Lower lobe of right lung (tissue), 2 donors: ENCODE results near the gene TFF3. TPM values are rescaled to one million over a fixed set of nuclear protein-coding genes. Genes with fewer than 3 reads are reported as not detected.
A peak's percentile ranks its signal among the peaks of the same experiment; 100 is the strongest.

Experiments used
- ATAC-seq, 2 donors: fragments of 200-7000 bp; cut with Tn5 transposase; one replicate each; pipeline ENCODE4 v1.9.1; 2020 to 2022; ENCODE audit warnings: mild to moderate bottlenecking in 2 of 2, moderate library complexity in 2 of 2
- DNase-seq: peaks from one replicate; pipeline ENCODE4 v3.0.0-alpha.2; 2020
- H3K27ac ChIP-seq: fragments of 200-600 bp; one replicate; pipeline ENCODE4 v1.8.0; 2022
- H3K27me3 ChIP-seq: fragments of 200-600 bp; one replicate; pipeline ENCODE4 v1.8.0; 2022; ENCODE audit warnings: low read depth
- H3K36me3 ChIP-seq: fragments of 200-600 bp; one replicate; pipeline ENCODE4 v1.8.0; 2022; ENCODE audit warnings: mild to moderate bottlenecking
- H3K4me1 ChIP-seq: fragments of 200-600 bp; one replicate; pipeline ENCODE4 v1.8.0; 2022
- H3K4me3 ChIP-seq: fragments of 200-600 bp; one replicate; pipeline ENCODE4 v1.8.0; 2022; ENCODE audit warnings: mild to moderate bottlenecking
- H3K9me3 ChIP-seq: fragments of 200-600 bp; one replicate; pipeline ENCODE4 v1.8.0; 2022
- intact Hi-C: fragments of 100-400 bp; cut with DNase I; formaldehyde crosslinking; loops from one replicate; pipeline ENCODE4 v1.11.0; 2022
- total RNA-seq: library from RNA; stranded (reverse); fragmentation: NEBNext Ultra II Directional; extraction: Animal tissue kit (Norgen Biotek cat#: 25700); gene quantifications from one replicate; pipeline ENCODE4 v1.2.1, GENCODE V29; 2021
- TF ChIP-seq, protein P1 (sequence below): fragments of 200-600 bp; IDR thresholded peaks from one replicate; pipeline ENCODE4 v1.8.0; 2022; ENCODE audit warnings: antibody characterized with exemption, mild to moderate bottlenecking
- donor health status: DM: no; HTN: yes; CAD: no; lungs with severe emphysema.

TFF3 gene
- total RNA-seq, 1 donor from 2014 or later = 19.0 TPM

DNA sequence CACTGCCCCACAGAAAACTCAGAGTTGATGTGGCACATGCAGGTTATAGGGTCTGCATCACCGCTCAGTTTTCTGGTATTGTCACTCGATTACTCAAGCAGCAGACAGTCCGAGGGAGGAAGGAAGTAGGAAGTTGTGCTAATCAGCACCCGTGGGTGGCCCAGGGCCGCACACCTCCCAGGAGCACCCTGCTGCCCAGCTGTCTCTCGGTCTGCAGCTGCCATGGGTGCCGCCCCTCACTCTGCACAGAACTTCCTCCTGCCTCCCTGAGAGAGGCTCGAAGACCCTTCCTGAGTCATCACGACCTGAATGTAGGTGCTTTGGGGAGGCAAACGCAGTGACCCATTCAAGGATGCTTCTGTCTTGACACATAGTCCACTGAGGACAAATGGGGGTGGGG lies 4.2 kb upstream of the TFF3 start:
- DNase-seq (no peak), ATAC-seq (peak; percentile 65 to 68)
- Histone ChIP-seq H3K27me3 (no peaks in the 10 kb centered on the region), H3K9me3 (no peaks in the 10 kb centered on the region), H3K27ac (no peak overlapping the region), H3K4me1 (peaks cover 8% of the 10 kb centered on the region), H3K4me3 (no peak overlapping the region), H3K36me3 (no peaks in the 10 kb centered on the region)
- intact Hi-C loops = no loop called here
- TF ChIP-seq, protein P1, sequence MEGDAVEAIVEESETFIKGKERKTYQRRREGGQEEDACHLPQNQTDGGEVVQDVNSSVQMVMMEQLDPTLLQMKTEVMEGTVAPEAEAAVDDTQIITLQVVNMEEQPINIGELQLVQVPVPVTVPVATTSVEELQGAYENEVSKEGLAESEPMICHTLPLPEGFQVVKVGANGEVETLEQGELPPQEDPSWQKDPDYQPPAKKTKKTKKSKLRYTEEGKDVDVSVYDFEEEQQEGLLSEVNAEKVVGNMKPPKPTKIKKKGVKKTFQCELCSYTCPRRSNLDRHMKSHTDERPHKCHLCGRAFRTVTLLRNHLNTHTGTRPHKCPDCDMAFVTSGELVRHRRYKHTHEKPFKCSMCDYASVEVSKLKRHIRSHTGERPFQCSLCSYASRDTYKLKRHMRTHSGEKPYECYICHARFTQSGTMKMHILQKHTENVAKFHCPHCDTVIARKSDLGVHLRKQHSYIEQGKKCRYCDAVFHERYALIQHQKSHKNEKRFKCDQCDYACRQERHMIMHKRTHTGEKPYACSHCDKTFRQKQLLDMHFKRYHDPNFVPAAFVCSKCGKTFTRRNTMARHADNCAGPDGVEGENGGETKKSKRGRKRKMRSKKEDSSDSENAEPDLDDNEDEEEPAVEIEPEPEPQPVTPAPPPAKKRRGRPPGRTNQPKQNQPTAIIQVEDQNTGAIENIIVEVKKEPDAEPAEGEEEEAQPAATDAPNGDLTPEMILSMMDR = no peak

- TF ChIP-seq, protein P1 = no peak
- H3K27me3 ChIP-seq = no peaks in the 10 kb centered on the region
- H3K27ac ChIP-seq = no peak overlapping the region
- intact Hi-C loops = no loop called here
- DNase-seq = no peak
- no peak overlapping the region for H3K4me3 ChIP-seq
- ATAC-seq = no peak
- peaks cover 14% of the 10 kb centered on the region for H3K4me1 ChIP-seq
- no peaks in the 10 kb centered on the region for H3K36me3 ChIP-seq
- H3K9me3 ChIP-seq = no peaks in the 10 kb centered on the region
These were observed 2.9 kb upstream of the TFF3 start for GRCh38 chr21:42317826-42318746.

DNA sequence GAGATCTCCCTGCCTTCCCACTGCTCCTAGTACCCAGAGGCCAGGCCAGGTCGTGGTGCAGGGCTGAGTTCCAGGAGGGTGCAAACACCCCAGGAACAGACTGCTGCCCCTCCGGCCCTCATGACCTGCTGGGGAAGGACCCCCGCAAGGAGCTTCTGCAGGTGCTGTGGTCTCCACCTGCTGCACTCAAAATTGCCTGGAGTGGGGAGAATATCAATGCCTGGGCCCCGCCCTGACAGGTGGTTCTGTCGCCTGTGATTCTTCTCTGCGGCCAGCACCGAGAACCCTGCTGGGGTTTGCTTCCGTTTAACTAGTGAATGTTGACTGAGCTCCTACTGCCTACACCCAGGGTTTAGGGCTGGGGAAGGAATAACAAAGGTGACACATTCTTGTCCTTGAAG lies 2.1 kb upstream of the TFF3 start:
- no peak overlapping the region for H3K4me3 ChIP-seq
- H3K36me3 ChIP-seq = no peaks in the 10 kb centered on the region
- TF ChIP-seq, protein P1 = no peak
- DNase-seq = no peak
- no peaks in the 10 kb centered on the region for H3K27me3 ChIP-seq
- no peak overlapping the region for H3K27ac ChIP-seq
- H3K9me3 ChIP-seq = no peaks in the 10 kb centered on the region
- no peak for ATAC-seq
- intact Hi-C loops = no loop called here
- peaks cover 18% of the 10 kb centered on the region for H3K4me1 ChIP-seq

DNA sequence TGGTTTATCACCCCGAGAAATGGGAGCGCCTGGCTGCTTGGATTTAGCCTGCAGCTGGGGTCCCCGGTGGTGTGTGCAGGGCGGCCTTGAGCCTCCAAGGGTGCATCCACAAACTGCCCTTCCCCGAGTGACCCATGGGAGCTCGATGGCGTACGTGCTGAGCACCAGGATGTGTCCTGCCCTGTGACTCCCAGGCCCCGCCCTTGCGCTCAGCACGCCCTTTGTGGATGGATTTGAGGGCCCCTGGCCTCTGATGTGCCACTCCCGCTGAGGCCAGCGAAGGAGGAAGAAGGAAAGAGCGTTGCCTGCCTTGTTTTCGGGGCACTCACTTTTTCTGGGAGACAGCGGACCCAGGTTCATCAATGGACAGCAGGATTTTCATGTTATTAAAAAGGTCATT lies 1.7 kb upstream of the TFF3 start:
- intact Hi-C loops = no loop called here
- H3K36me3 ChIP-seq = no peaks in the 10 kb centered on the region
- H3K4me1 ChIP-seq = peaks cover 18% of the 10 kb centered on the region
- TF ChIP-seq, protein P1 = no peak
- no peaks in the 10 kb centered on the region for H3K27me3 ChIP-seq
- no peak for DNase-seq
- no peak for ATAC-seq
- no peak overlapping the region for H3K27ac ChIP-seq
- no peaks in the 10 kb centered on the region for H3K9me3 ChIP-seq
- no peak overlapping the region for H3K4me3 ChIP-seq

DNA sequence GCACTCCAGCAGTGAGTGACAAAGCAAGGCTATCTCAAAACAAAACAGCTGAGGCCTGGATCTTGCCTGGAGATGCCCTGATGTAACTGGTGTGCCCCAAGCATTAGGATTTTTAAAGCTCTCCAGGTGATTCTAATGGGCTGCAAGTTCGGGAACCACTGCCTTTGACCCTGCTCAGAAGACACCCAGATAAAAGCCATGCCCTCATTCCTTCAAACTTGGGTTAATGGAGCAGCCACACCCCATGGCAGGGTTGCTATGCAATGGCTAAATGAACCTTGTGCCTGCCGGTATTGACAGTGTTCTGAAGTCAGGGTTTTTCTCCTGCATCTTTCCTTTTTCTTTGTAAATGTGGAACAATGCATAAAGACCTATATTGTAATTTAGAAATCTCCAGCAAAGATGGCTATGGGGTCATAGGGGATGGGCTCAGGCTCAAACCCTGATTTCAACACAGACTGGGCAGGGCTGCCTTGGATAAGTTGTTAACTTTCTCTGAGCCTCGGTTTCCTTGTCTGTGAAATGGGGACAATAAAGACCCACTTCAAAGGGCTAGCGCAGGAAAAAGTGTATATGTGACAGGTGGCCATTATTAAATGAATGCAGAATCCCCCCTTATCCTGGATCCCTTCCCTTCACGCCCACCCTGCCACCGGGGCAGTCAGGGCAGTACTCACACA lies 453 bp downstream of the TFF3 start:
- ATAC-seq (no peak), DNase-seq (no peak)
- TF ChIP-seq, protein P1 = no peak
- Histone ChIP-seq H3K36me3 (no peaks in the 10 kb centered on the region), H3K9me3 (no peaks in the 10 kb centered on the region), H3K27me3 (no peaks in the 10 kb centered on the region), H3K4me1 (peaks cover 19% of the 10 kb centered on the region), H3K4me3 (no peak overlapping the region), H3K27ac (no peak overlapping the region)
- intact Hi-C loops = no loop called here
